GM12875 (cell line): ENCODE measurements around the gene CALN1.

Experiments used
- H3K4me3 ChIP-seq: one replicate; pipeline ENCODE4 v1.5.1; 2011; ENCODE audit warnings: low read depth, low read length, control low read depth
- CTCF ChIP-seq: IDR thresholded peaks from 2 replicates; pipeline ENCODE4 v1.5.1; 2011; ENCODE audit warnings: low read depth, mild to moderate bottlenecking, control low read depth, inconsistent platforms, low read length, moderate library complexity, borderline replicate concordance; ENCODE audit not compliant: insufficient read depth

Gene CALN1

GRCh38 chr7:72313906-72314305 lies 98.2 kb downstream of the CALN1 start:
- no peak for TF ChIP-seq CTCF
- no peak overlapping the region for H3K4me3 ChIP-seq

- H3K4me3 ChIP-seq = no peak overlapping the region
- TF ChIP-seq CTCF = no peak
Measured at GRCh38 chr7:72310301-72310700, 101.8 kb downstream of the CALN1 start.

GRCh38 chr7:72309476-72309875 lies 102.7 kb downstream of the CALN1 start:
- TF ChIP-seq CTCF = no peak
- H3K4me3 ChIP-seq = no peak overlapping the region

- no peak overlapping the region for H3K4me3 ChIP-seq
- no peak for TF ChIP-seq CTCF
Measured at GRCh38 chr7:72308986-72309385, 103.2 kb downstream of the CALN1 start.

- H3K4me3 ChIP-seq = no peak overlapping the region
- TF ChIP-seq CTCF = no peak
Measured at GRCh38 chr7:72307566-72307965, 104.6 kb downstream of the CALN1 start.

- no peak for TF ChIP-seq CTCF
- H3K4me3 ChIP-seq = no peak overlapping the region
Measured at GRCh38 chr7:72298912-72299311, 113.2 kb downstream of the CALN1 start.

GRCh38 chr7:72298091-72298490 lies 114.0 kb downstream of the CALN1 start:
- no peak for TF ChIP-seq CTCF

More at GRCh38 chr7:72298091-72298490, 114.0 kb downstream of the CALN1 start:
- H3K4me3 ChIP-seq = no peak overlapping the region
